ENCODE results near the gene GARIN5B. TPM values are rescaled to one million over a fixed set of nuclear protein-coding genes. Genes with fewer than 3 reads are reported as not detected.

Gene GARIN5B
- total RNA-seq, 2 donors from 2014 or later: 1.5 TPM; not detected in 1

DNA sequence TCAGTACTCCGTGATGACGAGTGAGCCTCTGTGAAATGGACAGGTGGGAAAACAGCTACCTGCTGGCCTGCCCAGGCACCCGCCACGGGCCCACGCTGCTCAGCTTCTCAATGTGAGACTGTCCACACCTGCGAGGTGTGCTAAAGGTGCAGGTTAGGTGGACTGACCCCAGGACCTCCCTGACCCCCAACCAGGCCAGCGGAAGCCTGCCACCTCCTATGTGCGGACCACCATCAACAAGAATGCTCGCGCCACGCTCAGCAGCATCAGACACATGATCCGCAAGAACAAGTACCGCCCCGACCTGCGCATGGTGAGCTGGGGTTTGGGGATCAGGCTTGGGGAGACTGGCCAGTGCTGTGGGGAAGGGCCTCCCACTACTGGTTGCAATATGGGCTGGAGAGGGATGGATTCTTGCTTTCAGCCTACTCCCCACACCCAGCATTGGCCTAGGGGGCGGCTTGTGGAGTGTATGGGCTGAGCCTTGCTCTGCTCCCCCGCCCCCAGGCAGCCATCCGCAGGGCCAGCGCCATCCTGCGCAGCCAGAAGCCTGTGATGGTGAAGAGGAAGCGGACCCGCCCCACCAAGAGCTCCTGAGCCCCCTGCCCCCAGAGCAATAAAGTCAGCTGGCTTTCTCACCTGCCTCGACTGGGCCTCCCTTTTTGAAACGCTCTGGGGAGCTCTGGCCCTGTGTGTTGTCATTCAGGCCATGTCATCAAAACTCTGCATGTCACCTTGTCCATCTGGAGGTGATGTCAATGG, 24.9 kb upstream of the GARIN5B start:
- intact Hi-C loops (cut with DNase I): loop anchor here (5.0 kb wide), 2 partner anchors 46 to 86 kb away; no protein-coding TSS in a partner anchor
- H3K4me3 ChIP-seq: peak overlapping the region; percentile 17 to 74
- no peaks in the 10 kb centered on the region for H3K27me3 ChIP-seq (replicated peaks; ENCODE audit: insufficient read depth)
- peaks cover 30% of the 10 kb centered on the region for H3K4me1 ChIP-seq (replicated peaks)
- H3K27ac ChIP-seq: no peak overlapping the region
- no peaks in the 10 kb centered on the region for H3K9me3 ChIP-seq
- 68% methylated on average over 24 of the region's 24 CpGs for WGBS
- DNase-seq (ENCODE audit: low spot score): no peak
- peaks cover 0 to 5% of the 10 kb centered on the region in 2 donors for H3K36me3 ChIP-seq
- TF ChIP-seq POLR2A (IDR thresholded peaks at IDR 0.05) (no peak), POLR2AphosphoS5 (IDR thresholded peaks at IDR 0.05) (no peak)
- TF ChIP-seq, protein P1, sequence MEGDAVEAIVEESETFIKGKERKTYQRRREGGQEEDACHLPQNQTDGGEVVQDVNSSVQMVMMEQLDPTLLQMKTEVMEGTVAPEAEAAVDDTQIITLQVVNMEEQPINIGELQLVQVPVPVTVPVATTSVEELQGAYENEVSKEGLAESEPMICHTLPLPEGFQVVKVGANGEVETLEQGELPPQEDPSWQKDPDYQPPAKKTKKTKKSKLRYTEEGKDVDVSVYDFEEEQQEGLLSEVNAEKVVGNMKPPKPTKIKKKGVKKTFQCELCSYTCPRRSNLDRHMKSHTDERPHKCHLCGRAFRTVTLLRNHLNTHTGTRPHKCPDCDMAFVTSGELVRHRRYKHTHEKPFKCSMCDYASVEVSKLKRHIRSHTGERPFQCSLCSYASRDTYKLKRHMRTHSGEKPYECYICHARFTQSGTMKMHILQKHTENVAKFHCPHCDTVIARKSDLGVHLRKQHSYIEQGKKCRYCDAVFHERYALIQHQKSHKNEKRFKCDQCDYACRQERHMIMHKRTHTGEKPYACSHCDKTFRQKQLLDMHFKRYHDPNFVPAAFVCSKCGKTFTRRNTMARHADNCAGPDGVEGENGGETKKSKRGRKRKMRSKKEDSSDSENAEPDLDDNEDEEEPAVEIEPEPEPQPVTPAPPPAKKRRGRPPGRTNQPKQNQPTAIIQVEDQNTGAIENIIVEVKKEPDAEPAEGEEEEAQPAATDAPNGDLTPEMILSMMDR (IDR thresholded peaks at IDR 0.05): no peak

DNA sequence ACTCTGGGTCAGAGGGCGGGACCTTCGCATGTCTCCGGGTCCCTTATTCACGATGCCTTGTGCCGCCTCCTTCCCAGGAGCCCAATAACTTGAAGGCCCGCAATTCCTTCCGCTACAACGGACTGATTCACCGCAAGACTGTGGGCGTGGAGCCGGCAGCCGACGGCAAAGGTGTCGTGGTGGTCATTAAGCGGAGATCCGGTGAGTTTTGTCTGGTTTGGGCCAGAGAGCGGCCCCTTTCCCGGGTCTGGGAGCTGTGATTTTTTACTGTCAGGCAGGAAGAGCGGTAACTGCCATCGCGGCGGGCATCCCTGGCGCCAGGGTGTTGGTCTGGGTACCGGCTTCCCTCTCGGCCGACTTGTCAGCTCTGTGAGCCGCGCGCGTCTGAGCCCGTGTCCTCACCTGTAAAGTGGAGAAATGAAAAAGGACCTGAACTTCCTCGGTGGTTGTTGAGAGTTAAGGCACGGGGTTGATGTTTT, 23.5 kb upstream of the GARIN5B start:
- Histone ChIP-seq H3K27me3 (replicated peaks; ENCODE audit: insufficient read depth) (no peaks in the 10 kb centered on the region), H3K36me3 (peaks cover 0 to 5% of the 10 kb centered on the region in 2 donors), H3K4me3 (peak overlapping the region; percentile 74 to 78), H3K9me3 (no peaks in the 10 kb centered on the region), H3K27ac (peak overlapping the region; percentile 93 to 96), H3K4me1 (replicated peaks) (peaks cover 30% of the 10 kb centered on the region)
- TF ChIP-seq POLR2AphosphoS5 (IDR thresholded peaks at IDR 0.05): no peak
- TF ChIP-seq, protein P1 (IDR thresholded peaks at IDR 0.05): no peak
- no peak for TF ChIP-seq POLR2A (IDR thresholded peaks at IDR 0.05)
- DNase-seq (ENCODE audit: low spot score): no peak
- intact Hi-C loops (cut with DNase I): loop anchor here (5.0 kb wide), 2 partner anchors 44 to 84 kb away; no protein-coding TSS in a partner anchor
- 1% methylated on average over 33 of the region's 33 CpGs for WGBS

DNA sequence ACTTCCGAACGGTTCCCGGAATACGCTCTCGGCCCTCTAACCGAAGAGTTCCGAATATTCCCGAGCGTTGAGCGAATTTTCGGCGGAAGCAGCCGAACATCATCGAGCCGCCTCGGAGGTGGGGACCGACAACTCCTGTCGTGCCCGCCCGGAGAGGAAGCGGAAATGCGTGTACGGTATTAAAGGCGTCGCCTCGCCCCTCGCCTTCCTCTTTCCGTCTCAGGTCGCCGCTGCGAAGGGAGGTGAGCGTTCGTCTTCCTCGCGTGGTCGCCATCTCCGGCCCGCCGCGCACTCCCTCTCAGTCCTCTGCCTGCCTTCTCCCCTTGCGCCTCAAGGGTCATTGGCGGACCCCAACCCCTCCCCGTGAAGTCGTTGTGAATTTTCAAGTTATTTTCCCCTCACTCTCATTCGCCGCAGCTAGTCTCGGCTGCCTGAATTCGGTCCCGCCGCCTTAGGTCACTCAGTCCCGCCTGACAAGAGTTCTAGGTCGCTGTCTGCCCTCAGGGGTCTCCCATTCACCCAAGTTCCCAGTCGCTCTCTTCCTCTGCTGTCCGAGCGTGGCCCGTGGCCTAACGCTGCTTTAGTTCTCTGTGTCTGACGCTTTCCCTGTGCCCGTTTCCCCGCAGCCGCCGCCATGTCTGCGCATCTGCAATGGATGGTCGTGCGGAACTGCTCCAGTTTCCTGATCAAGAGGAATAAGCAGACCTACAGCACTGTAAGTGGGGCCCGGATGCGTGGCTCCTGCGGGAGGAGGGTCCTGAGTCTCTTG, 22.8 kb upstream of the GARIN5B start, which contains the start of gene RPL28:
Gene RPL28, plus strand, starts transcription at position 209 of the 769 bp plus-strand sequence. Its CDS starts 426 bp downstream, at position 635.
- H3K36me3 ChIP-seq: peaks cover 0 to 5% of the 10 kb centered on the region in 2 donors
- peaks cover 30% of the 10 kb centered on the region for H3K4me1 ChIP-seq (replicated peaks)
- under 1% methylated on average over 68 of the region's 68 CpGs for WGBS
- H3K27me3 ChIP-seq (replicated peaks; ENCODE audit: insufficient read depth): no peaks in the 10 kb centered on the region
- peak within 1 kb of the TSS; percentile 93 to 96 for H3K27ac ChIP-seq
- intact Hi-C loops (cut with DNase I): loop anchor here (5.0 kb wide), 2 partner anchors 44 to 84 kb away; no protein-coding TSS in a partner anchor
- DNase-seq (ENCODE audit: low spot score): peak; percentile 99
- H3K9me3 ChIP-seq: no peaks in the 10 kb centered on the region
- H3K4me3 ChIP-seq: peak within 1 kb of the TSS; percentile 74 to 78
- TF ChIP-seq, protein P1 (IDR thresholded peaks at IDR 0.05): peak in 1 of 4 experiments; percentile 6
- TF ChIP-seq POLR2A (IDR thresholded peaks at IDR 0.05) (peak; percentile 99), POLR2AphosphoS5 (IDR thresholded peaks at IDR 0.05) (peak; percentile 100)

DNA sequence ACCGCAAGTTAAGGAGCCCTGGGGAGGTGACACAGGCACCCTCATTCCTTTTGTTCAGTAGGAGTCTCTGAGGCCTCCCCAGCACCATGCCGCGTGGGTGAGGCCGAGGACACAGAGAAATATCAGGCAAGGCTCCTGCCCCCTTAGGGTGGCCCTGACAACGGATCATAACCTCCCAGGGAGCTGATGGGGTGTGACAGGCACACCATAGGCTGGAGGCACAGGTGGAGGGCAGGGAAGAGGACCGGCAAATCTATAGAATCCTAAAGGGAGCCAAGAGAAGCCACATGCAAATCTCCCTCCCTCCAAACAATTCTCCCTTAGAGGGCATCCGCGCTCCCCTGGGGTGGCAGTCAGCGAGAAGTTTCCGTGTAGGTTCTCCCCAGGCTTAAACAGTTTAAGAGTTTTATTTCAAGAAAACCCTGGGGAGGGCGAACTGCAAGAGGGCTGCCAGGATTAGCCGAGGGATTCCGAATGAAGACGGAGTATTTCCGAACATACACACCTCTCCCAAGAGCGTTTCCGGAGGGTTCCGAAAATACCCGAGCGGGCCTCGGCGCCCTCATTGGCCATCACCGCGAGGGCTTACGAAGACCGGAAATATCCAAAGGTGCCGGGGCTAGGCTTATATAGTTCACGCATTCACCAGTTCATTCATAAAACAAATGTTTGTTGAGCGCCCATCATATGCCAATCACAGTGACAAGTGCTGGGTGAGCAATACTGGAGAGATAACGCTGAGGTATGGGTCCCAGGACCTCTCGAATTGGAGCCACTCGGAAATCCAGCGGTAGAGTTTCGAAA, 22.1 kb upstream of the GARIN5B start:
- 10% methylated on average over 34 of the region's 34 CpGs for WGBS
- H3K4me3 ChIP-seq: peak overlapping the region; percentile 74 to 78

More for the DNA sequence above, 22.1 kb upstream of the GARIN5B start:
- no peaks in the 10 kb centered on the region for H3K9me3 ChIP-seq
- H3K36me3 ChIP-seq: peaks cover 0 to 5% of the 10 kb centered on the region in 2 donors
- peaks cover 30% of the 10 kb centered on the region for H3K4me1 ChIP-seq (replicated peaks)
- DNase-seq (ENCODE audit: low spot score): peak; percentile 96
- TF ChIP-seq POLR2A (IDR thresholded peaks at IDR 0.05): peak; percentile 53
- TF ChIP-seq, protein P1 (IDR thresholded peaks at IDR 0.05): no peak
- no peaks in the 10 kb centered on the region for H3K27me3 ChIP-seq (replicated peaks; ENCODE audit: insufficient read depth)
- intact Hi-C loops (cut with DNase I): loop anchor here (5.0 kb wide), 2 partner anchors 43 to 83 kb away; no protein-coding TSS in a partner anchor
- peak overlapping the region; percentile 93 to 96 for H3K27ac ChIP-seq

Data from prostate gland (tissue), 2 donors.